ENCODE results near the gene CNTNAP3B. TPM values are rescaled to one million over a fixed set of nuclear protein-coding genes. Genes with fewer than 3 reads are reported as not detected.
"Not testable (repeated sequence)": the region's sequence is repeated elsewhere in the genome, so short reads cannot be mapped to it uniquely, and the experiment has no call there.

CNTNAP3B gene
- total RNA-seq, result not detected

DNA sequence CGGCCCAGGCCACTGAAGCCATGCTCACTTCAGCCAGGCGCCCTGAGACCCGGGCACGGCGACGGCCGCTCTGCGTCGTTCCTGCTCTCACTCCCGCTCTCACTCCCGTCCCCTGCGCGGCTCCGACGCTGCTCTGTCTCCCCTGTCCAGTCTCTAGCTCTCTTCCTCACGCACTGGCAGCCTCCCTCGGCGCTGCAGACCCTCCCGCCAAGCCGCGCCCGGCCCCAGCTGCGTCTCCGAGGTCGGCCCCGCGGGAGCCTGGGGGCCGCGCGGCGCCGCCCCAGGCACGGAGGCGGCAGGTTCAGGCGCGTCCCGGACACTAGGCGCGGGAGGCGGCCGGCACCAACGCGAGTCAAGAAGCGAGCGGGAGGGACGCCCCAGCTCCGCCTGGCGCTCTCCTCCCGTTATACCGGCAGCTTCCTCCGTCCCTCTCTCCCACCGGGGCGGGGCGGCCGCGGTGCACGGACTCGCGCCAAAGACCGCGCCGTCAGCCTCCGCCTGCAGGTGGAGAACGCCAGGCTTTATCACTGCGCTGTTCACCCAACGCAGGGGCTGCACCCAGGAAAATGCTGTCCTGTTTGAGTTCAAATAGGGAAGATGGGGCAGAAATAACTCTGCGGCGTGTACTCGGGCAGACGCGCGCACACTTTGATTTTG lies at the start of gene CNTNAP3B:
Gene CNTNAP3B, minus strand, starts transcription at position 354 of the 657 bp plus-strand sequence. Its CDS starts 332 bp downstream, at position 22.
- H3K9me3 Mint-ChIP-seq; H3K27me3 Mint-ChIP-seq; H3K4me3 Mint-ChIP-seq; CTCF ChIA-PET; POLR2A ChIA-PET; H3K36me3 Mint-ChIP-seq; H3K4me1 Mint-ChIP-seq (ENCODE audit: low read depth); H3K27ac Mint-ChIP-seq; DNase-seq; intact Hi-C loops (cut with micrococcal nuclease): not testable (repeated sequence)

DNA sequence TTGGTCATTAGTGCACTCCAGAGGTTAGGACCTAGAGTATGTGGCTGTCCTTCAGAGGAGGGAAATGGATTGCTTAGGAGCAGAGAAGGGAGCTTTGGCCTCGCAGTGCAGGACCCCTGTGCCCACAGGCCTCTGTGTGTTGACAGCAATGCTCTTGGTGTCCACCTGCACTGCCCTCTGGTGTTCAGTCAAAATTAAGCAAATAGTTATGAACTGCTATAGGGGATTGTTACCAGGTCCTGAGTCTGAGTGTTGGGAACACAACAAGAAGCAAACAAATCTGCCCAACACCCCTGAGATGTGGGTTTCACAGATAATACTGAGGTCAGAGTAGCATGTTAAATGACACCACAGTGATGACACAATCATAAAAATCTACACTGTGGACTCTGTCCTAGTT lies 31.1 kb upstream of the CNTNAP3B start:
- intact Hi-C loops (cut with micrococcal nuclease); DNase-seq; H3K4me1 Mint-ChIP-seq (ENCODE audit: low read depth); POLR2A ChIA-PET; H3K27ac Mint-ChIP-seq; CTCF ChIA-PET; H3K9me3 Mint-ChIP-seq; H3K27me3 Mint-ChIP-seq; H3K4me3 Mint-ChIP-seq; H3K36me3 Mint-ChIP-seq: not testable (repeated sequence)

DNA sequence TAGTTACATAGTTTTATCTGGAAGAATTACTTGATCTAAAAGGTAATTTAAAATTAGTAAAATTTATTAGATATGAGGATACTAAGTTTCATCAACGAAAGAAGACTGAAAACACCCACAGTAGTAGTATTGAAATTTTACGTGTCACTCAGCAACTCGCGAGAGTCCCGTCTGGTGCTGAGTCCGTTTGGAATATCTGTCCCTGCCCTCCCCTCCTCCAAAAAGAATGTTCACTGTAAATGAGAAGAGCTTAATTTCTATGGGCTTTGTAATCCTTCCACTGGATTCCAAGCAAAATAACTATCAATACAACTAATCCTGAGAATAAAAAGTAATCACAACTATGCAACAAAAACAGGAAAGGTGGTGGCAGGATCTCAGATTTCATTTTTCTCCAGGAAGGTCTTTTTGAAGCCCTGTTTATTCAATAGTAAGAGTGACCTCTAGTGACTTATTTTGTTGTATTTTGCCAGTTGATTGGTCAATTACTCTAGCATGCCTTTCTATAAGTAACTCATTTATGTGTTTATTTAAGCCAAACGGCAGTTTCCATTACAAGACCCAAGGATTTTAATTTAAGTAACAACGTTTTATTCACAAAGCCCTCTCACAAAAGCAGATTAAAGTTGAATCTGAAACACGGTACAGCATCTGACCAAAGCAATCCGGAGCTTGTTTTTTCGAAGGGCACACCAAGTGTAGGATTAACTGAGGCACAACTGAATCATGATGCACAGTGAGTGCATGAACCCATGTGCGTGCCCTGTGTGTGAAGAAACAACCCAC lies 2.0 kb downstream of the CNTNAP3B start:
- H3K4me1 Mint-ChIP-seq (ENCODE audit: low read depth); DNase-seq; H3K27me3 Mint-ChIP-seq; CTCF ChIA-PET; intact Hi-C loops (cut with micrococcal nuclease); H3K27ac Mint-ChIP-seq; POLR2A ChIA-PET; H3K36me3 Mint-ChIP-seq; H3K9me3 Mint-ChIP-seq; H3K4me3 Mint-ChIP-seq: not testable (repeated sequence)

DNA sequence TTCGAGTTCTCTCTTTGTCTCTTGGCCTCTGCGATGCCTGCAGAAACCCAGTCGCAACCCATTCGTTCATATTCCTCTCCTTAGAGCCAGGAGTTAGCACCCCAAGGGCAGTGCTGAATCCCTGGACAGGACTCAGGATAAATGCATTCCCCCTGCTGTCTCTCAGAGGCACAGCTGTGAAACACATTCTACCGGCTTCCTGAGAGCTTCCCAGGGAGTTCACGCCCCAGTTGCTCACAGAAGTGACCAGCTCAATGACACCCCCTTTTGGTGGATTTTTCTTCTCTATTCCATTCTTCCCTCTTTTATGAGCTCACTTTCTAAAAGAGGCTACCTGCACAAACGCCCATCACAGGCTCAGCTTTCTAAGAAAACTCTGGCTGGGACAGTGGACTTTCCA lies 8.2 kb downstream of the CNTNAP3B start:
- H3K9me3 Mint-ChIP-seq; H3K4me1 Mint-ChIP-seq (ENCODE audit: low read depth); H3K27ac Mint-ChIP-seq; H3K27me3 Mint-ChIP-seq; CTCF ChIA-PET; intact Hi-C loops (cut with micrococcal nuclease); DNase-seq; POLR2A ChIA-PET; H3K36me3 Mint-ChIP-seq; H3K4me3 Mint-ChIP-seq: not testable (repeated sequence)

DNA sequence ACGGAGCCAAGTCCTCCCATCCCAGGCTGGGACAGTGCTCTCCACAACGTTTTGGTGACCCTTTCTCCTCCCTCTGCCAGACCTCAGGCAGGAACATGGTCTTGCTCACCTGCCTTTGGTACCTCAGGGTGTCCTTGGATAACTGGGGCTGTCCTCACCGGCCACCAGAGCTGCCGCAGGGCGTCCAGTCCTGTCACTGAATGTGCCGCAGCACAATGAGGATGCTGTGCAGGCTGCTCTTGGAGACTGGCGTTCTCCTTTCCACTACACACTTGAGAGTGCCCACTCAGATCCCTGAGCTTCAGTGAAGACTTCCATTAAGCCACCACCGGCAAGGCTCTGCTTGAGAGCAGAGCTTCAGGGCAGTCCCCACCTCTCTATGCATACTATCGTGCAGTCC lies 33.3 kb downstream of the CNTNAP3B start:
- CTCF ChIA-PET; intact Hi-C loops (cut with micrococcal nuclease); H3K36me3 Mint-ChIP-seq; H3K4me3 Mint-ChIP-seq; H3K4me1 Mint-ChIP-seq (ENCODE audit: low read depth); DNase-seq; POLR2A ChIA-PET; H3K27ac Mint-ChIP-seq; H3K27me3 Mint-ChIP-seq; H3K9me3 Mint-ChIP-seq: not testable (repeated sequence)

DNA sequence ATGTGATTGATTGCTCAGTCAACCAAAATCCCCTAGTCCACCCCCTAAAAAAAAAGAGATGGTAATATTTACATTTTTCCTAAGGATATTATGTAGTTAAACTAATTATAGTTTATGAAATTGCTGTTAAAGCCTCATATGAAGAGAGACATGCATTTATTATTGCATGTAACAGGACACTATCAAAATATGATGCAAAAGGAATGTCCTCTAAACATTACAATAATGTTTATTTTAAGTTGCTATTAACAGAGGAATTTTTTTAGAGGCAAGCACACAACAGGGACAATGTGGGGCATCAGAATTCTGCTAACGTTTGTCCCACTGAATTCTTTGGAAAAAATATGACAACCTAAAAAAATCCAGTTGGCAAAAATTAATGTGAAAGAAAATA lies 44.7 kb downstream of the CNTNAP3B start:
- H3K36me3 Mint-ChIP-seq; DNase-seq; H3K27ac Mint-ChIP-seq; H3K9me3 Mint-ChIP-seq; H3K4me3 Mint-ChIP-seq; H3K4me1 Mint-ChIP-seq (ENCODE audit: low read depth); intact Hi-C loops (cut with micrococcal nuclease); CTCF ChIA-PET; POLR2A ChIA-PET; H3K27me3 Mint-ChIP-seq: not testable (repeated sequence)

DNA sequence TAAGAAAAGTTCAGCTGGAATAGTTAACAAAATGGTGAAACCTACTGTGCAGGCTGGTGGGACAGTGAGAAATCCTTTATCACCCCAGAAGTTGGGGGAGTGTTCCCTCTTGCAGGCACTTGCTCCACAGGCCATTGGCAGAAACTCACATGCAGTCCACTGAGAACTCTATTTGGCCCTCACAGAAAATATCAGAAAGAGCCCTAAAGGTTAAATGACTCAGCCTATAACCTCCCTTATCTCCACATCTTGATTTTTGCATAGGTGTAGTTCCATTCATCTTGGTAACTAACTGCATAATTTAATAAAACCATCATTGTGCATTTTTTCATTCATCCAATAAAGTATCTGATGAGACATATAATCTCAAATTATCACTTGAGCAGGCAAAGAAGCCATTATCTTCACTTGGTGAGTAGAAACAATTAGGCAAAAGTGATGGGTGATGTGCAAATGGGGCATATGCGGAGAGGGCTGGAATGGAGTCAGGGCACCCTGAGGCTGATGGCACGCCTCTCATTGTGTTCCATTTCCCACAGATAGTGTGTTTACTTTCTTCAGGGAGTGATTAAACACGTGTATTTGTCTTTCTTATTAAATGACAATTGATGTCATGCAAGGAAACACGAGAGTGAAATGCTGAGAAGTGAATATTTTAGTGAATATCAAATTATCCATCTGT lies 45.2 kb downstream of the CNTNAP3B start:
- CTCF ChIA-PET; H3K4me1 Mint-ChIP-seq (ENCODE audit: low read depth); H3K4me3 Mint-ChIP-seq; intact Hi-C loops (cut with micrococcal nuclease); POLR2A ChIA-PET; H3K27ac Mint-ChIP-seq; H3K9me3 Mint-ChIP-seq; H3K27me3 Mint-ChIP-seq; DNase-seq; H3K36me3 Mint-ChIP-seq: not testable (repeated sequence)

DNA sequence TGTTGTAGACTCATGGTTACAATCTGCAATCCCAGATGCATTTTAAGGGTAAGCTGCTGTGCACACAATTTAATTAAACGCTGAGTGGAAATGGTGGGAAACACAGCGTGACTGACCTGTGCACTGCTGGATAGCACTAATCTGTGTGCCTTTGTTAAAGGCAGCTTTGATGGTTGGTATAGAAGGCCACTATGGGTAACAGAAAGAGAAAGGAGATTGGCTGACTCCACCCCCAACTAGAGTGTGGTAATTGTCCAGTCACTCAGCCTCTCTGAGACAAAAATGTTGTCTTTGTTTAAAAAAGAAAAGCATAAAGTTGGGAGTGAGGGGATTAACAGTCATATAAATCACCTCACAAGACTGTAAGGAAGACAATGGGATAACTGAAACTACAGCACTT lies 48.9 kb downstream of the CNTNAP3B start:
- H3K4me1 Mint-ChIP-seq (ENCODE audit: low read depth); H3K27me3 Mint-ChIP-seq; POLR2A ChIA-PET; intact Hi-C loops (cut with micrococcal nuclease); CTCF ChIA-PET; H3K27ac Mint-ChIP-seq; H3K4me3 Mint-ChIP-seq; H3K9me3 Mint-ChIP-seq; H3K36me3 Mint-ChIP-seq; DNase-seq: not testable (repeated sequence)

DNA sequence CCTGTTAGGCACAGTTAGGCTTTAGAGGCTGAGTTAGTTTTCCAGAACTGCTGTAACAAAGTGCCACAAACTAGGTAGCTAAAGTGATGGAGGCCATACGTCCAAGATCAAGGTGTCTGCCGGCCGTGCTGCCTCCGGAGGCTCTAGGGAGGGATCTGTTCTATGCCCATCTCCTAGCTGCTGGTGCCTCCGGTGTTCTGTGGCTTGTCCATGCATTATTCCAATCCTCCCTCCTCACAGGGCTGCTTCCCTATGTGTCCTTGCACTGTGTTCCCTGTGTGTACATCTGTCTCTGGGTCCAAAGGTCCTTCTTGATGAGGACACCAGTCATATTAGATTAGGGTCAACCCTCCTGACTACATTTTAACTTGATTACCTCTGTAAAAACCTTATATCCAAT lies 54.4 kb downstream of the CNTNAP3B start:
- H3K4me1 Mint-ChIP-seq (ENCODE audit: low read depth); intact Hi-C loops (cut with micrococcal nuclease); POLR2A ChIA-PET; CTCF ChIA-PET; H3K27ac Mint-ChIP-seq; DNase-seq; H3K4me3 Mint-ChIP-seq; H3K9me3 Mint-ChIP-seq; H3K27me3 Mint-ChIP-seq; H3K36me3 Mint-ChIP-seq: not testable (repeated sequence)

DNA sequence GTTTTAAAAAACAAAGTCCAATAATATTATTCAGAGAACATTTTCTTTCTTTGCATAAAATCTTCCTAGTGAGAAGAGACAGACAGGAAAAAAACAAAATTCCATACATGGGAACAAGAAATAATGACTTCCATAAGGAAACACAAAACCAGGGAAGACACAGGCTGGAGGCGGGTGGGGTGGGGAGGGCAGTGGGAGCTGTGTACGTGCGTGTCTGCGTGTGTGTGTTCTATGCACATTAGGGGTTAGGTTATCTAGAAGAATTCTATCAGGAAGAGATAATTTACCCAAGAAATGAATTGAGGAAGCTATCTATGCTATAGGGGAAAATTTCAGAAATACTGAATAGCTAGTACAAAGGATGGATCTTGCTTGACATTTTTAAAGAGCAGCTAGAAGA lies 58.2 kb downstream of the CNTNAP3B start:
- H3K27me3 Mint-ChIP-seq; POLR2A ChIA-PET; H3K4me3 Mint-ChIP-seq; DNase-seq; CTCF ChIA-PET; H3K27ac Mint-ChIP-seq; H3K4me1 Mint-ChIP-seq (ENCODE audit: low read depth); H3K36me3 Mint-ChIP-seq; H3K9me3 Mint-ChIP-seq; intact Hi-C loops (cut with micrococcal nuclease): not testable (repeated sequence)

DNA sequence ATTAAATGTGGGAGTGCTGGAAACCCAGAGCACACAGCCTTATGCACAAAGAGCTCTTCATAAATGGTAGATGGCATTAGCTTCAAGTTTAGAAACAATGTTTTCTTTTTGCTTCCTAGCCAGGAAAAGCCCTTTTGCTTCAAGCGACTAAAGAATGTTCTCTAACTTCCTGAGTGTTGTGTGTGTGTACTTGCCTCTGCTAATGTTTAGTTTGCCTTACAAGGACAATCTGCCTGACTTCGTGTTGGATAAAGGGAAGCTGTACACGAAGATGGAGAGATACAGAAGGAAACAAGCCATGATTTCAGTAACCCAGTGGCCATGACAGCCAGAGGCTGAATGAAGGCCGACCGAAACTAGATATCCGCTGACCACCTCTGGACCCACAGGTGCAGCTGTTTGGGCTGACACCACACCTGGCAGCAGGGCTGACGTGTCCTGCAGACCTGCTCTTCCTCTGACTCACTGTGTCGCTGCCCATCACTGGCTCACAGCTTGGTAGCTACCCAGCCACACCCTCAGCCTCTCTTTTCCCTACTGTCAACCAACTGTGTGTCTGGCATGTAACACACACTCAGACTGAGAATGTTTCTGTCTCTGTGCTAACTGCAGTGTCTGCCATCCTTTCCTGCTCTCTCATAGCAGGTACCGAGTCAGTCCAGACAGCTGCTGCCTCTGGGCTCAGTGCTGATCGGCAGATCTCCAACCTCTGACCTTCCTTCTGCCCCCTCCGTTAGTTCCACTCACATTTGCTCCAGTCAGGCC lies 59.0 kb downstream of the CNTNAP3B start:
- not testable (repeated sequence) for H3K4me1 Mint-ChIP-seq (ENCODE audit: low read depth); H3K27ac Mint-ChIP-seq

DNA sequence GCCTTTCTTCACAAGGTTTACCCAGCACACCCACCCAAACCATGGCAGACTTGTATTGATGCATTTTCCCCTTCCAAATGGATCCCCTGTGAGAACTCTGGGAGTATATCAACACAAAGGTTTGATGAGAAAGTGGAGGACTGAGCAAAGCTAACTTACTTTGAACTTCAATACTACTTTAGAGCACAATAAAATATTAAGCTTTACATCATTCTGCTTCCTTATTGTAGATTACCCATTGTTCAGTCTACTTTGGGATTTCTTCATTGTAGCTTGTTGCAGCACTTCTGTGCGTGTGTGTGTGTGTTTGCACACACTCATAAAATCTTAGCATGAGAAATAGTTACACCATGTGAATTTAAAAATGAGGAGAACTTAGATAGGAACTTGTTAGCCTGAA lies 75.4 kb downstream of the CNTNAP3B start:
- H3K27ac Mint-ChIP-seq; H3K36me3 Mint-ChIP-seq; H3K4me1 Mint-ChIP-seq (ENCODE audit: low read depth); POLR2A ChIA-PET; H3K27me3 Mint-ChIP-seq; intact Hi-C loops (cut with micrococcal nuclease); DNase-seq; CTCF ChIA-PET; H3K9me3 Mint-ChIP-seq; H3K4me3 Mint-ChIP-seq: not testable (repeated sequence)

More for the DNA sequence above, 59.0 kb downstream of the CNTNAP3B start:
- H3K27me3 Mint-ChIP-seq; DNase-seq; POLR2A ChIA-PET; H3K9me3 Mint-ChIP-seq; H3K4me3 Mint-ChIP-seq; intact Hi-C loops (cut with micrococcal nuclease); H3K36me3 Mint-ChIP-seq; CTCF ChIA-PET: not testable (repeated sequence)

All from activated CD4-positive, alpha-beta memory T cell treated with anti-CD3 and anti-CD28 coated beads for 36 hours (primary cell).